GM19239 (cell line): ENCODE data around the gene ABL1.
A peak's percentile ranks its signal among the peaks of the same experiment; 100 is the strongest.
"Not testable (repeated sequence)": the region's sequence is repeated elsewhere in the genome, so short reads cannot be mapped to it uniquely, and the experiment has no call there.

Experiments used
- DNase-seq: peaks from one replicate; pipeline ENCODE4 v3.0.0; 2011; ENCODE audit warnings: low spot score; ENCODE audit not compliant: insufficient read length
- FAIRE-seq: peaks from 2 replicates; lab custom pipeline; 2011; peaks lifted over from hg19 to GRCh38; lab: Jason Lieb, UNC

The ABL1 gene

GRCh38 chr9:130834371-130835336 is at the start of gene ABL1:
TSS of gene ABL1 (plus strand) at chr9:130835254. CDS start at chr9:130835447, 193 bp downstream.
- FAIRE-seq, result peak; percentile 91
- DNase-seq, result peak; percentile 93

- FAIRE-seq (no peak), DNase-seq (no peak)
Observed at GRCh38 chr9:130785940-130786508, 49.0 kb upstream of the ABL1 start.

GRCh38 chr9:130786526-130786925 is 48.5 kb upstream of the ABL1 start:
- DNase-seq, result no peak
- FAIRE-seq, result no peak

GRCh38 chr9:130789747-130790672 is 45.0 kb upstream of the ABL1 start:
- no peak for FAIRE-seq

GRCh38 chr9:130791303-130791894 is 43.7 kb upstream of the ABL1 start:
- no peak for FAIRE-seq

More at GRCh38 chr9:130789747-130790672, 45.0 kb upstream of the ABL1 start:
- no peak for DNase-seq

GRCh38 chr9:130793589-130793988 is 41.5 kb upstream of the ABL1 start:
- no peak for DNase-seq
- no peak for FAIRE-seq

More at GRCh38 chr9:130791303-130791894, 43.7 kb upstream of the ABL1 start:
- no peak for DNase-seq

- not testable (repeated sequence) for FAIRE-seq, DNase-seq
Observed at GRCh38 chr9:130794021-130794420, 41.0 kb upstream of the ABL1 start.

- not testable (repeated sequence) for FAIRE-seq, DNase-seq
Observed at GRCh38 chr9:130794423-130794822, 40.6 kb upstream of the ABL1 start.

- DNase-seq (no peak), FAIRE-seq (no peak)
Observed at GRCh38 chr9:130794923-130795495, 40.0 kb upstream of the ABL1 start.

GRCh38 chr9:130803116-130803515 is 31.9 kb upstream of the ABL1 start:
- DNase-seq, FAIRE-seq: not testable (repeated sequence)

- DNase-seq, result no peak
- peak; percentile 59 for FAIRE-seq
Observed at GRCh38 chr9:130805510-130806326, 29.3 kb upstream of the ABL1 start.

GRCh38 chr9:130806327-130806716 is 28.7 kb upstream of the ABL1 start:
- no peak for DNase-seq
- FAIRE-seq, result no peak

- DNase-seq (no peak), FAIRE-seq (no peak)
Observed at GRCh38 chr9:130810609-130811136, 24.4 kb upstream of the ABL1 start.

GRCh38 chr9:130815242-130815808 is 19.7 kb upstream of the ABL1 start:
- FAIRE-seq, result no peak
- no peak for DNase-seq

GRCh38 chr9:130817914-130818313 is 17.1 kb upstream of the ABL1 start:
- DNase-seq, result no peak
- no peak for FAIRE-seq

GRCh38 chr9:130820135-130820738 is 14.8 kb upstream of the ABL1 start:
- no peak for DNase-seq
- FAIRE-seq, result no peak

- FAIRE-seq, result no peak
- no peak for DNase-seq
Observed at GRCh38 chr9:130823435-130823834, 11.6 kb upstream of the ABL1 start.

- FAIRE-seq, result no peak
- no peak for DNase-seq
Observed at GRCh38 chr9:130824079-130824478, 11.0 kb upstream of the ABL1 start.
